ENCODE measurements around the gene ABCA7.

Gene ABCA7

DNA sequence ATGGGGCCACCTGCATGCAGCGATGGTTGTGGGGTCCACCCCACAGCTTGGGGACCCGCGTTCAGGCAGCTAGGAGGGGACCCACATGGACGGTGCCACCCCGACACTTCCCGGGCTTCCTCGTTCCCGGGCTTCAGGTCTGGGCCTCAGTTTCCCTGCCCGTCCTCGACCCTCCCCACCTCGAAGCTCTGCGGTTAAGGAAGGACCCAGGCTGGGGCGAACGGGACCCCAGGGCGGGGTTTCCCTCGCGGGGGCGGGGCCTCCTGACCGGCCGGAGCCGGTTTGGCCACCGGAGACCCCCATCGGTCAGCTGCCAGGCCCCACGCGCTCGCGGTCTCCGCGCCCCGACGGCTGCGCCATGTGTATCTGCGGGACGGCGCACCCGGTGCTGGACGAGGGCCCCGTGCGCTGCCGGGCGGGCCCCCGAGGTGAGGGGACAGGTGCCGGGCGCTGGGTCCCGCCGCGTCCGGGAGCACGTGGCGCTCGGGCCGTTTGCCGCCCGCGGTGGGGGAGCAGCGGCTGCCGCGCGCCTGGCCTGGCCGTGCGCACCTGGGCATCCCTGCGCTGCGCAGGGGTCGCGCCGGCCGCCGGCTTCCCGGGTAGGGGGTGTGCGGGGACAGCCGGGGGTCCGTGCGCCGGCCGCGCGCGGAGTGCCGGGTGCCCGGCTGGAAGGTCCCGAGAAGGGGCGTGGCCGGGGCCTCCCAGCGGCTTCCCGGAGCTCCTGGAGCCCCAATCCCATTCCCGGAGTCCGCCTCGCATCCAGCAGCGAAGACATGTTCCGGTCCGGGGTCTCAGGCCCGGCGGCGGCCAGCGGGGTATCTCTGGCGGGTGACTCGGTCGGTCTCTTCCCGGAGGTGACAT, 31.3 kb downstream of the ABCA7 start:
- in situ Hi-C loops (cut with MboI; ENCODE audit: low sequenced_read_pairs): no loop called here

- in situ Hi-C loops (cut with MboI; ENCODE audit: low sequenced_read_pairs): no loop called here
Observed at GRCh38 chr19:1072371-1073015, 32.6 kb downstream of the ABCA7 start.

GRCh38 chr19:1073063-1073955, 33.4 kb downstream of the ABCA7 start:
- in situ Hi-C loops (cut with MboI; ENCODE audit: low sequenced_read_pairs): no loop called here

GRCh38 chr19:1073956-1074517, 34.1 kb downstream of the ABCA7 start:
- in situ Hi-C loops (cut with MboI; ENCODE audit: low sequenced_read_pairs): no loop called here

GRCh38 chr19:1074544-1075283, 34.8 kb downstream of the ABCA7 start:
- in situ Hi-C loops (cut with MboI; ENCODE audit: low sequenced_read_pairs): no loop called here

DNA sequence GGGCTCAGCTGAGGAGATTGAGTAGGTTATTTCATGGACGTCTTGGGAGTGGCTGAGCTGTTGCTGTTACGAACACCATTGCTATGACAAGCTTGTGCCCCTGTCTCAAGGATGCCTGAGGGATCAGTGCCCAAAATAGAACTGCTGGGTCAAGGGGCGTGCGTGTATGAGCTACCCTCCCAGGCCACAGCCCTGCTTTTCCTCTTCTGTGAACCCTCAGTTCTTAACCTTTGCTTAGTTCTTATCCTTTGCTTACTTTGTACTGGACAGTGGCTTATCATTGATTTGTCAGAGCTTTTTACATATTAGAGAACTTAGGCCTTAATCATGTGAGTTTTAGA, 36.1 kb downstream of the ABCA7 start:
- in situ Hi-C loops (cut with MboI; ENCODE audit: low sequenced_read_pairs): no loop called here

GRCh38 chr19:1076951-1077350, 37.0 kb downstream of the ABCA7 start:
- in situ Hi-C loops (cut with MboI; ENCODE audit: low sequenced_read_pairs): no loop called here

DNA sequence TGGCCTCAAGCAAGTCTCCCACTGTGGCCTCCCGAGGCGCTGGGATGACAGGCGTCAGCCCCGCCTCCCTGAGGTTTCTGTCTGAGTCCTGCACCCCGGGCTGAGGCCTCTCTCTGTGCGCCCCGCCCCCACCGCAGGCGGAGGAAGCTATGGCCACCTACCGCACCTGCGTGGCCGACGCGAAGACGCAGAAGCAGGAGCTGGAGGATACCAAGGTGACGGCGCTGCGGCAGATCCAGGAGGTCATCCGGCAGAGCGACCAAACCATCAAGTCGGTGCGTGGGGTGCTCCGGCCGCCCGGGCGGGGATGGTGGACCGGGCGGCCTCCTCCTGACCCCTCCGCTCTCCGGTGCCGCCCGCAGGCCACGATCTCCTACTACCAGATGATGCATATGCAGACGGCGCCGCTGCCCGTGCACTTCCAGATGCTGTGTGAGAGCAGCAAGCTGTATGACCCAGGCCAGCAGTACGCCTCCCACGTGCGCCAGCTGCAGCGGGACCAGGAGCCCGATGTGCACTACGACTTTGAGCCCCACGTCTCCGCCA, 39.7 kb downstream of the ABCA7 start:
- in situ Hi-C loops (cut with MboI; ENCODE audit: low sequenced_read_pairs): no loop called here

GRCh38 chr19:1080360-1081161, 40.7 kb downstream of the ABCA7 start:
- in situ Hi-C loops (cut with MboI; ENCODE audit: low sequenced_read_pairs): no loop called here

DNA sequence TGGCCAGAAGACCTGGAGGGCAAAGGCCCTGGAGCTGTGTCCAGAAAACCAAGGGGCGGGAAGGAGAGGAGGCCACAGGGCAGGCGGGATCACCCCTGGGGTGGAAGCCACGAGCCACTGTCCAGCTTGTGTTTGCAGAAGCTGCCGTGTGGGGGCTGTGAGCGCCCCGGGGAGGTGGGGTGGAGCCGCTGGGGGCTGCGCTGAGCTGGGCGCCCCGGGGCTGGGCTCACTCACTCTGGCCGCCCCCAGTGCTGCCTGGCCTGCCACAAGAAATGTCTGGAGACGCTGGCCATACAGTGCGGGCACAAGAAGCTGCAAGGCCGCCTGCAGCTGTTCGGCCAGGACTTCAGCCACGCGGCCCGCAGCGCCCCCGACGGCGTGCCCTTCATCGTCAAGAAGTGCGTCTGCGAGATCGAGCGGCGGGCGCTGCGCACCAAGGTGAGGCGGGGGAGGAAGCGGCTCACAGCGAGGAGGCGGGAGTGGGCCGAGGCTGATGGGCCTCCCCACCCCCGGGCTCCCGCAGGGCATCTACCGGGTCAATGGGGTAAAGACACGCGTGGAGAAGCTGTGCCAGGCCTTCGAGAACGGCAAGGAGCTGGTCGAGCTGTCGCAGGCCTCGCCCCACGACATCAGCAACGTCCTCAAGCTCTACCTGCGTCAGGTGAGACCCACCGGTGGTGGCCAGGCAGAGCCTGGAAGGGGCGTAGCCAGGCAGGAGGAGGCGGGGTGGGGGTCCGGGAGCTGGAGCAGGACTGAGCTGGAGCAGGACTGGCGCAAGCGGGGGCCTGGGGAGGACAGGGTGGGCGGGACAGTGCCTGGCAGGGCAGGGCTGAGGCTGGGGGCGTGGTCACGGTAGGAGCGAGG, 41.6 kb downstream of the ABCA7 start:
- in situ Hi-C loops (cut with MboI; ENCODE audit: low sequenced_read_pairs): no loop called here

DNA sequence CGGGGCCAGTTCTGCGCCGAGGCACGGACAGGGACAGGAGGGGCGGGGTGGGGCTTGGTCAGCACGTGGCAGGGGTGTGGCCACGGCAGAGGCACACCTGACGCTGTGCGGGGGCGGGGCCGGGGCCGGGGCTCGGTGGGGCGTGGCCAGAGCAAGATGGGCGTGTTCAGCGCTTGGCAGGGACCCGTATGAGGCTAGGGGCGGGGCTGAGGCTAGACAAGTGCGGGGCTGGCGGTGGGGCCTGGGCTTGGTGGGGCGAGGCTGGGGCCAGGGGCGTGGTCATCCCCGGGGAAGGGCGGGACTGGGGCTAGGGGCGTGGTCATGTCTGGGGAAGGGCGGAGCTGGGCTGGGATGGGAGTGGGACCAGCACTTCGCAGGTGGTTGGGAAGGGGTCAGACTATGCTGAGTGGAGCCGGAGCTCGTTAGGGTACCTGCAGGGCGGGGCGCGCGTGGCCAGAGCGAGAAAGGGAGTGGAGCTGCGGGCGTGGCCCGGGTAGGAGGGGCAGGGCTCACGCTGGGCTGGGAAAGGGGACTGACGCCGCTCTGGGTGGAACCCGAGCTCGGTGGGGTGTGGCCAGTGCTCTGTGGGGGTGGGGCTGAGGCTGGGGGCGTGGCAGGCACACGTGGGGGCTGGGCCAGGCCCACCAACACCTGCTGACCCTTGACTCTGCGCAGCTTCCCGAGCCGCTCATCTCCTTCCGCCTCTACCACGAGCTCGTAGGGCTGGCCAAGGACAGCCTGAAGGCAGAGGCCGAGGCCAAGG, 42.4 kb downstream of the ABCA7 start:
- in situ Hi-C loops (cut with MboI; ENCODE audit: low sequenced_read_pairs): no loop called here

- in situ Hi-C loops (cut with MboI; ENCODE audit: low sequenced_read_pairs): no loop called here
Observed at GRCh38 chr19:1082928-1083816, 43.3 kb downstream of the ABCA7 start.

DNA sequence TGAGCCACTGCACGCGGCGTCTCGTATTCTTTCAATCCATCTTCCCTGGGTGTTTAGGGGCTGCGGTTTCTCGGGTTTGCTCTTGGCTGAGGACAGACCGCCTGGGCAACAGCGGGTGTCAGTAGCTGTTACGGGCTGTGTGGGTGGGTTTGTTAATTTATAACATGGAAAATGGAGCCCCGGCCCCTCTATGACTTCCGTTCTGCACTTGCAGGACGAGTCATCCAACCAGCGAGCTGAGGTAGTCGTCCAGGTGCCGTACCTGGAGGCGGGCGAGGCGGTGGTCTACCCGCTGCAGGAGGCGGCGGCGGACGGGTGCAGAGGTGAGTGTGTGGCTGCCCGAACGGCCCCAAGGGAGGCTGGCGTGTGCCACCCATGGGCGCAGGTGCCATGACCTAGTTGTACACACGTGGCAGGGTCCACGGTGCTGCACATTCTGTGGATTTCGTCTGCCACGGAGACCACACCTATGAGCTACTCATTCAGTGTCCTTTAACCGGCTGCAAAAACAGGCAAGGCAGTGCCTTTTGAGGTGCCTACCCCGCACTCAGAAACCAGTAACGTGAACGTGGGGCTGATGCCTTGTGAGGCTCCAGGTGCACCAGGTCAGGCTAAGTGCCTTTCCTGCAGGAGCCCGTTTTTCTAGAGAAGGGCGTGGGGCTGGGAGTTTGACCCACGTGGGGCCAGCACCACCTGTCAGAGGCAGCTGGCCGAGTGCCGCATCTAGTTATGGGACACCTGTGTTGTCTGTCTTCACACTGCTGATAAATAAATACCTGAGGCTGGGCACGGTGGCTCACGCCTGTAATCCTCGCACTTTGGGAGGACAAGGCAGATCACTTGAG, 44.3 kb downstream of the ABCA7 start:
- in situ Hi-C loops (cut with MboI; ENCODE audit: low sequenced_read_pairs): no loop called here

- in situ Hi-C loops (cut with MboI; ENCODE audit: low sequenced_read_pairs): no loop called here
Observed at GRCh38 chr19:1085053-1085658, 45.2 kb downstream of the ABCA7 start.

DNA sequence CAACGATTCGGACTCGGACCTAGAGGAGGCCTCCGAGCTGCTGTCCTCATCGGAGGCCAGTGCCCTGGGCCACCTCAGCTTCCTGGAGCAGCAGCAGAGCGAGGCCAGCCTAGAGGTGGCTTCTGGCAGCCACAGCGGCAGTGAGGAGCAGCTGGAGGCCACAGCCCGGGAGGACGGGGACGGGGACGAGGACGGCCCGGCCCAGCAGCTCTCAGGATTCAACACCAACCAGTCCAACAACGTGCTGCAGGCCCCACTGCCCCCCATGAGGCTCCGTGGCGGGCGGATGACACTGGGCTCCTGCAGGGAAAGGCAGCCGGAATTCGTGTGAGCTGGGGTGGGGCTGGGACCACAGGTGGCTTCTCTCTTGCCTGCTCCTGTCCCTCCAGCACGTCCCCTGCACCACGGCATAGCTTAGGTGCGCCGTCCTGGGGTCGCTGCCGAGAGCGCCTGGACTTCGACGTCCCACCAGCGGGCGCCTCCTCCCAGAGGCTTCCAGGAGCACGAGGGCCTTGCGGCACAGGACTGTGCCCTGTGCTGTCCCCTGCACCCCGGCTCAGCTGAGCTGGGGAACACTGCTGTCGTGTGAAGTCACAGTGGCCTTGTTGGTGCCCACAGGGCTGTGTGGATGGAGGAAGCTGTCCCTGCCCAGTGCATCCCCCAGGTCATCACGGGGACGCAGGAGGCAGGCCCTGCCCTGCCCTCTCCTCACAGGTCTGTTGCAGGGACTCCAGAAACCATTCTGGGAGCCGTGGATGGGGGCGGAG, 46.0 kb downstream of the ABCA7 start:
- in situ Hi-C loops (cut with MboI; ENCODE audit: low sequenced_read_pairs): no loop called here
